ENCODE data around the gene NCAPD3.

NCAPD3 gene

GRCh38 chr11:134236834-134237556 lies 13.2 kb upstream of the NCAPD3 start:
- DNase-seq (ENCODE audit: low read depth): no peak
- H3K4me3 ChIP-seq (ENCODE audit: low read depth, low read length): no peak overlapping the region
- TF ChIP-seq, protein P1, sequence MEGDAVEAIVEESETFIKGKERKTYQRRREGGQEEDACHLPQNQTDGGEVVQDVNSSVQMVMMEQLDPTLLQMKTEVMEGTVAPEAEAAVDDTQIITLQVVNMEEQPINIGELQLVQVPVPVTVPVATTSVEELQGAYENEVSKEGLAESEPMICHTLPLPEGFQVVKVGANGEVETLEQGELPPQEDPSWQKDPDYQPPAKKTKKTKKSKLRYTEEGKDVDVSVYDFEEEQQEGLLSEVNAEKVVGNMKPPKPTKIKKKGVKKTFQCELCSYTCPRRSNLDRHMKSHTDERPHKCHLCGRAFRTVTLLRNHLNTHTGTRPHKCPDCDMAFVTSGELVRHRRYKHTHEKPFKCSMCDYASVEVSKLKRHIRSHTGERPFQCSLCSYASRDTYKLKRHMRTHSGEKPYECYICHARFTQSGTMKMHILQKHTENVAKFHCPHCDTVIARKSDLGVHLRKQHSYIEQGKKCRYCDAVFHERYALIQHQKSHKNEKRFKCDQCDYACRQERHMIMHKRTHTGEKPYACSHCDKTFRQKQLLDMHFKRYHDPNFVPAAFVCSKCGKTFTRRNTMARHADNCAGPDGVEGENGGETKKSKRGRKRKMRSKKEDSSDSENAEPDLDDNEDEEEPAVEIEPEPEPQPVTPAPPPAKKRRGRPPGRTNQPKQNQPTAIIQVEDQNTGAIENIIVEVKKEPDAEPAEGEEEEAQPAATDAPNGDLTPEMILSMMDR (IDR thresholded peaks at IDR 0.05; ENCODE audit: control insufficient read depth, extremely low read depth, insufficient read depth): no peak

DNA sequence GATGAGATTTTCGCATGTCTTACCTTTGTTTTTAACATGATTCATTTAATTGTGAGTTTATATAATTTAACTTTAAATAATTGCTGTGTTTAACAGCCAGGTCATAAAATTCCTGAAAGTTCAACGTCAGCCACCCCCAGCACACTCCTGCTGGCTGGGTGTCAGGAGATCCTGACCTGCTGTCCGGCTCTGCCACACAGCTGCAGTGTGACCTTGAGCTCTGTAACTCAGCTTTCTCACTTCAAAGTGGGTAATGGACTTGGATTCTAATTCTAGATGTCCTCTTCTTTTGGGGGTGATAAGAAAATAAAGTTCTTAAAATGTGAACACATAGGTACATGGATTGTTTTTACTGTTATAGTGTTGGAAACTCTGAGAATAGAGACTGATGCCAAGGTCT lies 11.6 kb upstream of the NCAPD3 start:
- no peak for DNase-seq (ENCODE audit: low read depth)
- TF ChIP-seq, protein P1 (IDR thresholded peaks at IDR 0.05; ENCODE audit: control insufficient read depth, extremely low read depth, insufficient read depth): no peak
- H3K4me3 ChIP-seq (ENCODE audit: low read depth, low read length): no peak overlapping the region

GRCh38 chr11:134233729-134234179 lies 10.0 kb upstream of the NCAPD3 start:
- TF ChIP-seq, protein P1 (IDR thresholded peaks at IDR 0.05; ENCODE audit: control insufficient read depth, extremely low read depth, insufficient read depth): no peak
- H3K4me3 ChIP-seq (ENCODE audit: low read depth, low read length): no peak overlapping the region
- no peak for DNase-seq (ENCODE audit: low read depth)

GRCh38 chr11:134231958-134232659 lies 8.3 kb upstream of the NCAPD3 start:
- no peak for DNase-seq (ENCODE audit: low read depth)
- no peak overlapping the region for H3K4me3 ChIP-seq (ENCODE audit: low read depth, low read length)
- TF ChIP-seq, protein P1 (IDR thresholded peaks at IDR 0.05; ENCODE audit: control insufficient read depth, extremely low read depth, insufficient read depth): no peak

- DNase-seq (ENCODE audit: low read depth): no peak
- H3K4me3 ChIP-seq (ENCODE audit: low read depth, low read length): no peak overlapping the region
- TF ChIP-seq, protein P1 (IDR thresholded peaks at IDR 0.05; ENCODE audit: control insufficient read depth, extremely low read depth, insufficient read depth): no peak
Measured at GRCh38 chr11:134230339-134230738, 6.6 kb upstream of the NCAPD3 start.

GRCh38 chr11:134229126-134229790 lies 5.5 kb upstream of the NCAPD3 start:
- H3K4me3 ChIP-seq (ENCODE audit: low read depth, low read length): no peak overlapping the region
- no peak for DNase-seq (ENCODE audit: low read depth)
- TF ChIP-seq, protein P1 (IDR thresholded peaks at IDR 0.05; ENCODE audit: control insufficient read depth, extremely low read depth, insufficient read depth): no peak

Data from LNCaP clone FGC (cell line).